ENCODE data around the gene GBX1. TPM values are rescaled to one million over a fixed set of nuclear protein-coding genes. Genes with fewer than 3 reads are reported as not detected.

GBX1 gene
- total RNA-seq, 2 experiments from 2014 or later, result not detected

- no peak for DNase-seq
- no peak for ATAC-seq
- Mint-ChIP-seq H3K27me3 (peaks cover 33% of the 10 kb centered on the region), H3K4me1 (ENCODE audit: low read depth) (no peaks in the 10 kb centered on the region), H3K27ac (no peak overlapping the region), H3K9me3 (no peaks in the 10 kb centered on the region), H3K36me3 (ENCODE audit: low read depth) (no peaks in the 10 kb centered on the region), H3K4me3 (no peak overlapping the region)
- ChIA-PET CTCF (interaction anchor here (1.3 kb wide), 1 partner anchor 52 kb away, joined by 4 read pairs; no protein-coding TSS in a partner anchor), POLR2A (no interaction called here)
- TF ChIP-seq CTCF (IDR thresholded peaks at IDR 0.05), result no peak
- intact Hi-C loops (cut with micrococcal nuclease), result no loop called here
These were observed 7.7 kb upstream of the GBX1 start for GRCh38 chr7:151175047-151175792.

- TF ChIP-seq CTCF (IDR thresholded peaks at IDR 0.05), result no peak
- ChIA-PET CTCF (interaction anchor here (1.3 kb wide), 1 partner anchor 51 kb away, joined by 4 read pairs; no protein-coding TSS in a partner anchor), POLR2A (no interaction called here)
- H3K27me3 Mint-ChIP-seq, result peaks cover 40% of the 10 kb centered on the region
- DNase-seq (peak; percentile 40), ATAC-seq (peak; percentile 43)
- H3K27ac Mint-ChIP-seq, result no peak overlapping the region
- no peaks in the 10 kb centered on the region for H3K36me3 Mint-ChIP-seq (ENCODE audit: low read depth)
- no peaks in the 10 kb centered on the region for H3K9me3 Mint-ChIP-seq
- no peaks in the 10 kb centered on the region for H3K4me1 Mint-ChIP-seq (ENCODE audit: low read depth)
- intact Hi-C loops (cut with micrococcal nuclease), result no loop called here
- H3K4me3 Mint-ChIP-seq, result no peak overlapping the region
These were observed 7.0 kb upstream of the GBX1 start for GRCh38 chr7:151174246-151175046.

DNA sequence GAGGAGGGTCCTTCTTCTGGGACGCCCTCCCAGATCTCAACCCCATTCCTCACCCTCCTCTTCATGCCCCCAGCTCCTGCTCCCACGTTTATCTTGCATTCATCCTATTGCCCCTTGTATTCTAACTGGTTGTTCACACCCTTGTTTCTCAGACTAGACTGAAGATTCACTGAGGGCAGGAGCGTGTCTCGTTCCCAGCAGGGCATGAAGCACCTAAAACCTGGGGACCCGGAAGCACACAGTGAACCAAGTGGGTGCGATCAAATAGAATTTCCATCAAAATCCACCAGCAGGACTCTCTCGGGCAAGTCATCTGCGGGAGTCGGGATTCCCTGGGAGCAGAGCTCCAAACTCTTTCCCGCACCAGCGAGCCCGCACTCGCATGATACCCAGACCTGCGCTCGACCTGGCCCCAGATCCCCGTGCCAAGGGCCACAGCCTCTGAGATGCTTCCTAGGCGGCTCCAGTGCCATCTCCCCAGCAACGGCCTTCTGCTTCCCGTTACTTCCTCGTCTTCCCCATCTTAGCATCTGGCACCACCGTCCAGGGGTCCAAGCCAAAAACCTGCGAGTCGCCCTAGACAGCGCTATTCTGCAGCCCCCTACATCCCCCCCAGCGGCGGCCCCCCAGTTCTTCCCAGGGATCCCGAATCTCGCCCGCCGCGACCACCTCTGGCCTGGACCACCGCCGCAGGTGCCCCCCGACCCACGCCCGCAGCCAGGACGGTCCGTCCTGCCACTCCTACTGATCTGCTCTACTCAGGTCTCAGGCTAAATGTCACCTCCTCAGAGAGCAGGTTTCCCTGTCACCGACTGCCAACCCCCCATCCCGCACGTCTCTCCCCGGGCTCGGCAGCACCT, 6.1 kb upstream of the GBX1 start:
- DNase-seq (no peak), ATAC-seq (no peak)
- Mint-ChIP-seq H3K27me3 (peaks cover 47% of the 10 kb centered on the region), H3K9me3 (no peaks in the 10 kb centered on the region), H3K4me1 (ENCODE audit: low read depth) (no peaks in the 10 kb centered on the region), H3K36me3 (ENCODE audit: low read depth) (no peaks in the 10 kb centered on the region), H3K27ac (no peak overlapping the region), H3K4me3 (no peak overlapping the region)
- CTCF ChIA-PET, result interaction anchor here (1.3 kb wide), 1 partner anchor 50 kb away, joined by 4 read pairs; no protein-coding TSS in a partner anchor
- POLR2A ChIA-PET, result no interaction called here
- no peak for TF ChIP-seq CTCF (IDR thresholded peaks at IDR 0.05)
- intact Hi-C loops (cut with micrococcal nuclease), result no loop called here

GRCh38 chr7:151172273-151173141, 5.0 kb upstream of the GBX1 start:
- Mint-ChIP-seq H3K27ac (no peak overlapping the region), H3K4me1 (ENCODE audit: low read depth) (peaks cover 3% of the 10 kb centered on the region), H3K27me3 (peaks cover 53% of the 10 kb centered on the region), H3K4me3 (no peak overlapping the region), H3K9me3 (no peaks in the 10 kb centered on the region), H3K36me3 (ENCODE audit: low read depth) (no peaks in the 10 kb centered on the region)
- peak; percentile 88 for ATAC-seq
- ChIA-PET CTCF (interaction anchor here (0.7 to 1.3 kb wide), 11 partner anchors 9 to 175 kb away, joined by 3 to 12 read pairs (median 4); partner anchors contain the start of gene ABCF2), POLR2A (interaction anchor here (0.9 kb wide), 1 partner anchor 36 kb away, joined by 3 read pairs; no protein-coding TSS in a partner anchor)
- TF ChIP-seq CTCF (IDR thresholded peaks at IDR 0.05), result peak; percentile 100
- intact Hi-C loops (cut with micrococcal nuclease), result loop anchor here (1.0 kb wide), 1 partner anchor 48 kb away; no protein-coding TSS in a partner anchor
- DNase-seq, result peak; percentile 84
